Measurements from ENCODE around the gene SLC29A4.
"Not testable (repeated sequence)": the region's sequence is repeated elsewhere in the genome, so short reads cannot be mapped to it uniquely, and the experiment has no call there.

SLC29A4 gene

GRCh38 chr7:5300366-5300765 lies 17.6 kb downstream of the SLC29A4 start:
- DNase-seq, result no peak

GRCh38 chr7:5302577-5302976 lies 19.8 kb downstream of the SLC29A4 start:
- DNase-seq, result no peak

- DNase-seq, result no peak
These were observed 20.3 kb downstream of the SLC29A4 start for GRCh38 chr7:5303061-5303460.

- no peak for DNase-seq
These were observed 21.1 kb downstream of the SLC29A4 start for GRCh38 chr7:5303591-5304505.

GRCh38 chr7:5305050-5305449 lies 22.3 kb downstream of the SLC29A4 start:
- not testable (repeated sequence) for DNase-seq

- DNase-seq, result not testable (repeated sequence)
These were observed 24.7 kb downstream of the SLC29A4 start for GRCh38 chr7:5307221-5308142.

GRCh38 chr7:5309146-5309545 lies 26.4 kb downstream of the SLC29A4 start:
- no peak for DNase-seq

- no peak for DNase-seq
These were observed 28.2 kb downstream of the SLC29A4 start for GRCh38 chr7:5310822-5311405.

GRCh38 chr7:5312276-5313070 lies 29.7 kb downstream of the SLC29A4 start:
- DNase-seq, result not testable (repeated sequence)

GRCh38 chr7:5313076-5313885 lies 30.5 kb downstream of the SLC29A4 start:
- DNase-seq, result not testable (repeated sequence)

- no peak for DNase-seq
These were observed 32.1 kb downstream of the SLC29A4 start for GRCh38 chr7:5314864-5315263.

GRCh38 chr7:5315761-5316160 lies 33.0 kb downstream of the SLC29A4 start:
- no peak for DNase-seq

- DNase-seq, result not testable (repeated sequence)
These were observed 35.9 kb downstream of the SLC29A4 start for GRCh38 chr7:5318613-5319012.

- DNase-seq, result no peak
These were observed 37.6 kb downstream of the SLC29A4 start for GRCh38 chr7:5320391-5320790.

GRCh38 chr7:5320802-5321396 lies 38.2 kb downstream of the SLC29A4 start:
- no peak for DNase-seq

GRCh38 chr7:5322621-5323410 lies 40.1 kb downstream of the SLC29A4 start:
- no peak for DNase-seq

GRCh38 chr7:5323800-5324781 lies 41.3 kb downstream of the SLC29A4 start:
- DNase-seq, result not testable (repeated sequence)

- DNase-seq, result no peak
These were observed 42.2 kb downstream of the SLC29A4 start for GRCh38 chr7:5324961-5325360.

- DNase-seq, result no peak
These were observed 47.5 kb downstream of the SLC29A4 start for GRCh38 chr7:5330288-5330687.

Data from NCI-H1092 (cell line).